Body of pancreas (tissue), 4 donors: ENCODE results near the gene PDGFD. TPM values are rescaled to one million over a fixed set of nuclear protein-coding genes. Genes with fewer than 3 reads are reported as not detected.

Experiments used
- ATAC-seq: fragments of 150-250 bp; one replicate; pipeline ENCODE4 v1.9.1; 2016
- DNase-seq, 4 donors: peaks; one replicate each; pipeline ENCODE4 v3.0.0-alpha.2; 2019
- H3K27ac ChIP-seq, 4 donors: fragments of 200-600 bp; sonication (generic); 1 replicate in 3 of 4; 2 replicates in 1 of 4; pipeline versions ENCODE4 v1.5.1 to v1.6.1; 2016 to 2019; ENCODE audit warnings: mild to moderate bottlenecking in 1 of 4, mixed read lengths in 1 of 4, moderate library complexity in 1 of 4
- H3K27me3 ChIP-seq, 2 donors: fragments of 200-600 bp; sonication (generic); one replicate each; pipeline ENCODE4 v1.6.0; 2016; ENCODE audit warnings: mild to moderate bottlenecking in 1 of 2
- H3K36me3 ChIP-seq, 2 donors: fragments of 200-600 bp; sonication (generic); replicated peaks in 1 of 2; 2 replicates each; pipeline ENCODE4 v1.5.1; 2016; ENCODE audit warnings: low read depth in 2 of 2; ENCODE audit not compliant: insufficient read depth in 1 of 2
- H3K4me1 ChIP-seq: fragments of 200-600 bp; sonication (generic); one replicate; pipeline ENCODE4 v1.6.0; 2016
- H3K4me3 ChIP-seq, 2 donors: fragments of 200-600 bp; sonication (generic); 1 replicate in 1 of 2; 2 replicates in 1 of 2; pipeline ENCODE4 v1.5.1; 2016 to 2019
- H3K9me3 ChIP-seq, 3 donors: fragments of 200-600 bp; sonication (generic); 1 replicate in 2 of 3; 2 replicates in 1 of 3; pipeline ENCODE4 v1.5.1; 2016
- CTCF ChIP-seq, 7 experiments: fragments of 450-650 bp in 4 of 7; fragments of 200-600 bp in 3 of 7; sonication (generic) in 3 of 7; IDR thresholded peaks; one replicate each; pipeline ENCODE4 v1.5.1; 2016 to 2019; ENCODE audit warnings: antibody characterized with exemption in 7 of 7
- POLR2A ChIP-seq, 3 donors: fragments of 450-650 bp; IDR thresholded peaks; one replicate each; pipeline ENCODE4 v1.6.1; 2016; ENCODE audit warnings: antibody characterized with exemption in 3 of 3, mild to moderate bottlenecking in 2 of 3
- WGBS, 2 donors: methylation state at CpG; one replicate each; pipeline ENCODE4 v1.1.5; 2017; 5-methylcytosine and 5-hydroxymethylcytosine counted together
- intact Hi-C: fragments of 100-400 bp; cut with DNase I; formaldehyde crosslinking; loops from one replicate; pipeline ENCODE4 v1.15.1; 2023
- total RNA-seq, 2 donors: library from RNA; depleted of rRNA; stranded (reverse); fragments of >200 nt; gene quantifications; one replicate each; pipeline ENCODE4 v1.1.0, GENCODE V29; 2016

PDGFD gene
- total RNA-seq, 2 donors from 2014 or later = 26.7 to 43.1 TPM

- Histone ChIP-seq H3K27me3 (no peaks in the 10 kb centered on the region), H3K4me3 (no peak overlapping the region), H3K36me3 (no peaks in the 10 kb centered on the region), H3K4me1 (no peaks in the 10 kb centered on the region), H3K9me3 (no peaks in the 10 kb centered on the region), H3K27ac (no peak overlapping the region)
- intact Hi-C loops = no loop called here
- 76 to 85% methylated on average over 1 of the region's 1 CpG for WGBS, 2 donors
- ATAC-seq (no peak), DNase-seq (no peak)
- TF ChIP-seq POLR2A (IDR thresholded peaks at IDR 0.05) (no peak), CTCF (IDR thresholded peaks at IDR 0.05) (no peak)
Measured at GRCh38 chr11:103881584-103881983, 282.4 kb downstream of the PDGFD start.

- TF ChIP-seq CTCF (IDR thresholded peaks at IDR 0.05) (no peak), POLR2A (IDR thresholded peaks at IDR 0.05) (no peak)
- Histone ChIP-seq H3K36me3 (no peaks in the 10 kb centered on the region), H3K27me3 (no peaks in the 10 kb centered on the region), H3K9me3 (no peaks in the 10 kb centered on the region), H3K4me3 (no peak overlapping the region), H3K4me1 (no peaks in the 10 kb centered on the region), H3K27ac (no peak overlapping the region)
- DNase-seq (no peak), ATAC-seq (no peak)
- intact Hi-C loops = no loop called here
- WGBS, 2 donors = 82 to 84% methylated on average over 4 of the region's 4 CpGs
Measured at GRCh38 chr11:103880968-103881367, 283.0 kb downstream of the PDGFD start.

- no peaks in the 10 kb centered on the region for H3K4me1 ChIP-seq
Measured at GRCh38 chr11:103878646-103879045, 285.3 kb downstream of the PDGFD start.

GRCh38 chr11:103877221-103877620 lies 286.7 kb downstream of the PDGFD start:
- Histone ChIP-seq H3K36me3 (no peaks in the 10 kb centered on the region), H3K4me1 (no peaks in the 10 kb centered on the region), H3K27me3 (no peaks in the 10 kb centered on the region), H3K9me3 (no peaks in the 10 kb centered on the region), H3K4me3 (no peak overlapping the region), H3K27ac (no peak overlapping the region)
- ATAC-seq = no peak
- intact Hi-C loops = no loop called here
- no peak for TF ChIP-seq POLR2A (IDR thresholded peaks at IDR 0.05)
- TF ChIP-seq CTCF (IDR thresholded peaks at IDR 0.05) = no peak
- DNase-seq = no peak

More at GRCh38 chr11:103878646-103879045, 285.3 kb downstream of the PDGFD start:
- TF ChIP-seq POLR2A (IDR thresholded peaks at IDR 0.05) = no peak
- no peak for TF ChIP-seq CTCF (IDR thresholded peaks at IDR 0.05)
- intact Hi-C loops = no loop called here
- no peaks in the 10 kb centered on the region for H3K9me3 ChIP-seq
- H3K4me3 ChIP-seq = no peak overlapping the region
- H3K27me3 ChIP-seq = no peaks in the 10 kb centered on the region
- DNase-seq (no peak), ATAC-seq (no peak)
- H3K36me3 ChIP-seq = no peaks in the 10 kb centered on the region
- no peak overlapping the region for H3K27ac ChIP-seq

- no peak overlapping the region for H3K27ac ChIP-seq
- H3K36me3 ChIP-seq = no peaks in the 10 kb centered on the region
- H3K4me3 ChIP-seq = no peak overlapping the region
- H3K4me1 ChIP-seq = no peaks in the 10 kb centered on the region
- no peak for TF ChIP-seq POLR2A (IDR thresholded peaks at IDR 0.05)
- TF ChIP-seq CTCF (IDR thresholded peaks at IDR 0.05) = no peak
- WGBS, 2 donors = 70 to 87% methylated on average over 2 of the region's 2 CpGs
- no peaks in the 10 kb centered on the region for H3K27me3 ChIP-seq
- ATAC-seq (no peak), DNase-seq (no peak)
- intact Hi-C loops = no loop called here
- H3K9me3 ChIP-seq = no peaks in the 10 kb centered on the region
Measured at GRCh38 chr11:103875855-103876510, 288.0 kb downstream of the PDGFD start.
